Activated B cell treated with CpG ODN at 0.5 μM for 24 hours (primary cell): ENCODE measurements around the gene KCNH2. TPM values are rescaled to one million over a fixed set of nuclear protein-coding genes. Genes with fewer than 3 reads are reported as not detected.

Experiments
- ATAC-seq: fragments of 200-7000 bp; cut with Tn5 transposase; one replicate; pipeline ENCODE4 v1.10.0; 2021; ENCODE audit warnings: low read depth, mild to moderate bottlenecking, moderate library complexity
- CTCF ChIA-PET: fragments of 350-600 bp; sonication (Branson Sonifier 250); formaldehyde crosslinking; loops from one replicate; lab custom pipeline; 2021; ENCODE audit warnings: antibody characterized with exemption; lab: Charles Lee
- POLR2A ChIA-PET: fragments of 350-600 bp; sonication (Branson Sonifier 250); formaldehyde crosslinking; loops from one replicate; lab custom pipeline; 2021; ENCODE audit warnings: antibody characterized with exemption; lab: Charles Lee
- DNase-seq: peaks from one replicate; pipeline ENCODE4 v3.0.0; 2022
- H3K27ac Mint-ChIP-seq: one replicate; pipeline ENCODE4 v1.8.0; 2020; ENCODE audit warnings: mixed read lengths
- H3K27me3 Mint-ChIP-seq: one replicate; pipeline ENCODE4 v1.8.0; 2021; ENCODE audit warnings: mixed read lengths
- H3K36me3 Mint-ChIP-seq: one replicate; pipeline ENCODE4 v1.8.0; 2021; ENCODE audit warnings: low read depth, mixed read lengths
- H3K4me1 Mint-ChIP-seq: one replicate; pipeline ENCODE4 v1.8.0; 2021; ENCODE audit warnings: mixed read lengths
- H3K4me3 Mint-ChIP-seq: one replicate; pipeline ENCODE4 v1.8.0; 2020; ENCODE audit warnings: mild to moderate bottlenecking, mixed read lengths
- H3K9me3 Mint-ChIP-seq: one replicate; pipeline ENCODE4 v1.8.0; 2020; ENCODE audit warnings: mixed read lengths
- CTCF ChIP-seq: fragments of 200-600 bp; IDR thresholded peaks from one replicate; pipeline ENCODE4 v1.8.0; 2022; ENCODE audit warnings: antibody characterized with exemption, mild to moderate bottlenecking
- intact Hi-C: fragments of 100-400 bp; cut with micrococcal nuclease; formaldehyde crosslinking; loops from one replicate; pipeline ENCODE4 v1.15.1; 2024
- total RNA-seq: library from RNA; stranded (reverse); gene quantifications from 2 replicates; pipeline ENCODE4 v1.2.3, GENCODE V29; 2022

Gene KCNH2
- total RNA-seq, 1 donor from 2014 or later, result 0.29 TPM

- ATAC-seq, result no peak
- DNase-seq, result no peak
- intact Hi-C loops, result no loop called here
- ChIA-PET CTCF (interaction anchor here (1.3 kb wide), 1 partner anchor 115 kb away, joined by 4 read pairs; no protein-coding TSS in a partner anchor), POLR2A (no interaction called here)
- peaks cover 8% of the 10 kb centered on the region for H3K4me1 Mint-ChIP-seq
- TF ChIP-seq CTCF, result no peak
- H3K36me3 Mint-ChIP-seq, result no peaks in the 10 kb centered on the region
- no peak overlapping the region for H3K27ac Mint-ChIP-seq
- H3K27me3 Mint-ChIP-seq, result peaks cover 61% of the 10 kb centered on the region
- H3K9me3 Mint-ChIP-seq, result no peaks in the 10 kb centered on the region
- H3K4me3 Mint-ChIP-seq, result no peak overlapping the region
Observed at GRCh38 chr7:150903606-150904005, 74.5 kb downstream of the KCNH2 start.

- Mint-ChIP-seq H3K36me3 (no peaks in the 10 kb centered on the region), H3K9me3 (no peaks in the 10 kb centered on the region), H3K4me3 (no peak overlapping the region), H3K27ac (no peak overlapping the region), H3K4me1 (peaks cover 20% of the 10 kb centered on the region), H3K27me3 (peaks cover 65% of the 10 kb centered on the region)
- no peak for TF ChIP-seq CTCF
- no peak for DNase-seq
- ChIA-PET CTCF (no interaction called here), POLR2A (no interaction called here)
- intact Hi-C loops, result no loop called here
- no peak for ATAC-seq
Observed at GRCh38 chr7:150902078-150903033, 75.8 kb downstream of the KCNH2 start.

GRCh38 chr7:150901160-150902035, 76.7 kb downstream of the KCNH2 start:
- intact Hi-C loops, result no loop called here
- Mint-ChIP-seq H3K9me3 (no peaks in the 10 kb centered on the region), H3K4me3 (no peak overlapping the region), H3K27ac (no peak overlapping the region), H3K27me3 (peaks cover 58% of the 10 kb centered on the region), H3K36me3 (no peaks in the 10 kb centered on the region), H3K4me1 (peaks cover 29% of the 10 kb centered on the region)
- TF ChIP-seq CTCF, result no peak
- no peak for ATAC-seq
- no peak for DNase-seq
- CTCF ChIA-PET, result interaction anchor here (5.5 kb wide), 1 partner anchor 209 kb away, joined by 43 read pairs; no protein-coding TSS in a partner anchor
- POLR2A ChIA-PET, result no interaction called here

GRCh38 chr7:150900675-150901074, 77.4 kb downstream of the KCNH2 start:
- H3K4me1 Mint-ChIP-seq, result peaks cover 33% of the 10 kb centered on the region
- no peak for TF ChIP-seq CTCF
- POLR2A ChIA-PET, result no interaction called here
- no peaks in the 10 kb centered on the region for H3K36me3 Mint-ChIP-seq
- no peak overlapping the region for H3K4me3 Mint-ChIP-seq
- ATAC-seq, result no peak
- no peaks in the 10 kb centered on the region for H3K9me3 Mint-ChIP-seq
- CTCF ChIA-PET, result interaction anchor here (5.5 kb wide), 1 partner anchor 210 kb away, joined by 43 read pairs; no protein-coding TSS in a partner anchor
- H3K27me3 Mint-ChIP-seq, result peaks cover 51% of the 10 kb centered on the region
- DNase-seq, result no peak
- no peak overlapping the region for H3K27ac Mint-ChIP-seq
- intact Hi-C loops, result no loop called here
